GM12878 (cell line): ENCODE results near the gene TBL3. TPM values are rescaled to one million over a fixed set of nuclear protein-coding genes. Genes with fewer than 3 reads are reported as not detected.

Experiments used
- ATAC-seq: fragments of 200-7000 bp; cut with Tn5 transposase; 3 replicates; pipeline ENCODE4 v1.9.1; 2020; ENCODE audit warnings: mild to moderate bottlenecking, moderate library complexity
- BruUV-seq: library from RNA; stranded (reverse); fragments of 400-500 nt; replicated peaks from 2 replicates; lab custom pipeline; 2021; lab: Mats Ljungman, UMichigan
- CTCF ChIA-PET: fragments of 300-600 bp; sonication (Branson Sonifier 250); formaldehyde crosslinking; extraction: SDS; loops from one replicate; lab custom pipeline; 2021; ENCODE audit warnings: inconsistent platforms; lab: Yijun Ruan, JAX
- POLR2A ChIA-PET: fragments of 350-600 bp; formaldehyde crosslinking; extraction: SDS; loops from one replicate; lab custom pipeline; 2021; ENCODE audit warnings: inconsistent platforms; lab: Charles Lee
- RAD21 ChIA-PET: fragments of 300-600 bp; sonication (Branson Sonifier 250); formaldehyde crosslinking; loops from one replicate; lab custom pipeline; 2023; ENCODE audit warnings: antibody characterized with exemption; ENCODE audit not compliant: unreplicated experiment; lab: Charles Lee
- SMC1A ChIA-PET: fragments of 300-600 bp; sonication (Branson Sonifier 250); formaldehyde crosslinking; loops from one replicate; lab custom pipeline; 2023; ENCODE audit not compliant: unreplicated experiment, uncharacterized antibody; lab: Charles Lee
- DNase-seq: peaks from one replicate; pipeline ENCODE4 v3.0.0-alpha.2; 2011; ENCODE audit warnings: low read depth, low spot score
- FAIRE-seq: peaks from 3 replicates; lab custom pipeline; 2011; peaks lifted over from hg19 to GRCh38; lab: Jason Lieb, UNC
- H2AFZ ChIP-seq: 2 replicates; pipeline ENCODE4 v1.6.0; 2011; ENCODE audit warnings: low read depth, low read length, control low read depth; ENCODE audit not compliant: control insufficient read depth
- H3K27ac ChIP-seq: 2 replicates; pipeline ENCODE4 v1.5.1; 2011; ENCODE audit warnings: control low read depth; ENCODE audit not compliant: control insufficient read depth, insufficient read depth
- H3K27me3 ChIP-seq, 2 experiments: replicated peaks in 1 of 2; 2 replicates each; pipeline versions ENCODE4 v1.6.0 to v1.6.1; 2011; ENCODE audit warnings: low read length in 1 of 2; ENCODE audit not compliant: control insufficient read depth in 2 of 2, insufficient read depth in 2 of 2
- H3K36me3 ChIP-seq, 2 experiments: 2 replicates each; pipeline ENCODE4 v1.5.1; 2011; ENCODE audit warnings: low read length in 1 of 2; ENCODE audit not compliant: control insufficient read depth in 2 of 2, insufficient read depth in 2 of 2
- H3K4me1 ChIP-seq: 2 replicates; pipeline ENCODE4 v1.6.1; 2011; ENCODE audit warnings: mild to moderate bottlenecking, low read length, moderate library complexity, mixed read lengths; ENCODE audit not compliant: control insufficient read depth, insufficient read depth
- H3K4me2 ChIP-seq: 2 replicates; pipeline ENCODE4 v1.6.0; 2011; ENCODE audit warnings: control low read depth; ENCODE audit not compliant: control insufficient read depth, insufficient read depth
- H3K4me3 ChIP-seq: fragments of 200-600 bp; sonication (generic); 2 replicates; pipeline ENCODE4 v1.5.1; 2016
- H3K79me2 ChIP-seq: 2 replicates; pipeline ENCODE4 v1.6.0; 2011; ENCODE audit warnings: low read length; ENCODE audit not compliant: control insufficient read depth, insufficient read depth
- H3K9ac ChIP-seq: 2 replicates; pipeline ENCODE4 v1.8.0; 2011; ENCODE audit warnings: low read length, control low read depth, mixed read lengths; ENCODE audit not compliant: control insufficient read depth, insufficient read depth
- H3K9me3 ChIP-seq: replicated peaks from 3 replicates; pipeline ENCODE4 v1.5.1; 2011; ENCODE audit warnings: mild to moderate bottlenecking, low read length; ENCODE audit not compliant: control insufficient read depth, insufficient read depth
- H4K20me1 ChIP-seq: 2 replicates; pipeline ENCODE4 v1.6.0; 2011; ENCODE audit not compliant: control insufficient read depth, insufficient read depth
- ATF7 ChIP-seq: fragments of 450-650 bp; IDR thresholded peaks from 2 replicates; pipeline ENCODE4 v1.6.1; 2016; ENCODE audit warnings: low read depth, mild to moderate bottlenecking
- E2F8 ChIP-seq: fragments of 450-650 bp; IDR thresholded peaks from 2 replicates; pipeline ENCODE4 v1.6.1; 2018; ENCODE audit warnings: mild to moderate bottlenecking, low read depth, moderate library complexity; ENCODE audit not compliant: partially characterized antibody
- JUNB ChIP-seq: IDR thresholded peaks from 2 replicates; pipeline ENCODE4 v1.6.1; 2016; ENCODE audit warnings: antibody characterized with exemption, mild to moderate bottlenecking
- NBN ChIP-seq: fragments of 450-650 bp; IDR thresholded peaks from 2 replicates; pipeline ENCODE4 v1.6.1; 2016
- PAX8 ChIP-seq: fragments of 450-650 bp; IDR thresholded peaks from 2 replicates; pipeline ENCODE4 v1.6.1; 2017; ENCODE audit warnings: mild to moderate bottlenecking, moderate library complexity
- POU2F2 ChIP-seq: IDR thresholded peaks from 3 replicates; pipeline ENCODE4 v1.6.1; 2011; ENCODE audit warnings: low read depth, mild to moderate bottlenecking, low read length, borderline replicate concordance
- SMAD1 ChIP-seq: fragments of 450-650 bp; IDR thresholded peaks from 2 replicates; pipeline ENCODE4 v1.6.1; 2018; ENCODE audit warnings: mild to moderate bottlenecking, low read depth; ENCODE audit not compliant: partially characterized antibody
- SREBF1 ChIP-seq: IDR thresholded peaks from 2 replicates; pipeline ENCODE4 v1.6.1; 2012; ENCODE audit warnings: mild to moderate bottlenecking, low read length
- SREBF2 ChIP-seq: IDR thresholded peaks from 2 replicates; pipeline ENCODE4 v1.6.1; 2012; ENCODE audit warnings: mild to moderate bottlenecking, low read length
- SRF ChIP-seq, 2 experiments: IDR thresholded peaks; 2 replicates each; pipeline ENCODE4 v1.6.1; 2011; ENCODE audit warnings: low read depth in 2 of 2, low read length in 2 of 2, mild to moderate bottlenecking in 1 of 2, moderate library complexity in 1 of 2
- TBL1XR1 ChIP-seq: IDR thresholded peaks from 2 replicates; pipeline ENCODE4 v1.6.1; 2012; ENCODE audit warnings: low read depth, low read length, improper control_type of control experiment
- TCF12 ChIP-seq: IDR thresholded peaks from 2 replicates; pipeline ENCODE4 v1.6.1; 2011; ENCODE audit warnings: low read depth, mild to moderate bottlenecking, low read length
- ZSCAN29 ChIP-seq: fragments of 450-650 bp; IDR thresholded peaks from 2 replicates; pipeline ENCODE4 v1.6.1; 2017; ENCODE audit warnings: mild to moderate bottlenecking, moderate library complexity
- WGBS: methylation state at CpG from one replicate; pipeline ENCODE4 v1.1.6; 2016; ENCODE audit warnings: low lambda C conversion rate; ENCODE audit not compliant: insufficient replicate concordance, insufficient coverage; ENCODE audit errors: missing lambda C conversion rate; 5-methylcytosine and 5-hydroxymethylcytosine counted together
- in situ Hi-C: fragments of 300-500 bp; cut with MboI; formaldehyde crosslinking; loops from 9 replicates; pipeline ENCODE4 v1.14.3; 2018; ENCODE audit warnings: mixed read lengths
- intact Hi-C: fragments of 100-400 bp; cut with micrococcal nuclease; formaldehyde crosslinking; loops from one replicate; pipeline ENCODE4 v1.14.2; 2022; ENCODE audit not compliant: unreplicated experiment
- polyA plus RNA-seq, 11 experiments: library from polyadenylated mRNA; depleted of rRNA in 4 of 11; unstranded in 6 of 11; stranded (reverse) in 5 of 11; fragments of >200 nt; fragmentation: Nextera tagmentation in 4 of 11; fragmentation: Illumina TruSeq in 1 of 11; extraction: Ambion mirVana in 4 of 11; extraction: Trizol in 1 of 11; gene quantifications; 1 replicate in 1 of 11; 2 replicates in 10 of 11; pipeline versions ENCODE4 v1.2.1 to v1.2.3, GENCODE V29; 2011 to 2016; ENCODE audit warnings: inconsistent platforms in 2 of 11, missing spikeins in 2 of 11, low read depth in 1 of 11
- total RNA-seq, 4 experiments: library from RNA; depleted of rRNA in 3 of 4; stranded (reverse); fragments of >200 nt in 3 of 4; fragmentation: Illumina TruSeq in 1 of 4; extraction: Trizol in 1 of 4; gene quantifications; 2 replicates each; pipeline versions ENCODE4 v1.2.1 to v1.2.3, GENCODE V29; 2013 to 2021
- TF ChIP-seq, protein P1 (sequence below): IDR thresholded peaks from 2 replicates; pipeline ENCODE4 v1.6.1; 2011; ENCODE audit warnings: low read depth, mild to moderate bottlenecking, low read length, moderate library complexity, borderline replicate concordance; ENCODE audit errors: extremely low read depth
- TF ChIP-seq, protein P2 (sequence below): IDR thresholded peaks from 2 replicates; pipeline ENCODE4 v1.6.1; 2012; ENCODE audit warnings: low read depth, low read length, improper control_type of control experiment
- TF ChIP-seq, protein P3 (sequence below): IDR thresholded peaks from 2 replicates; pipeline ENCODE4 v1.6.1; 2012; ENCODE audit warnings: low read length, inconsistent platforms
- TF ChIP-seq, protein P4 (sequence below): fragments of 450-650 bp; formaldehyde crosslinking; IDR thresholded peaks from 2 replicates; pipeline ENCODE4 v1.5.0; 2022; ENCODE audit warnings: mild to moderate bottlenecking, missing genetic modification characterization

The TBL3 gene
- total and polyA plus RNA-seq, 10 of the 15 experiments (the other 5 are each of a cell fraction or from before 2014, with no cell fraction given): 1.2 to 101 (median 34.2) TPM

DNA sequence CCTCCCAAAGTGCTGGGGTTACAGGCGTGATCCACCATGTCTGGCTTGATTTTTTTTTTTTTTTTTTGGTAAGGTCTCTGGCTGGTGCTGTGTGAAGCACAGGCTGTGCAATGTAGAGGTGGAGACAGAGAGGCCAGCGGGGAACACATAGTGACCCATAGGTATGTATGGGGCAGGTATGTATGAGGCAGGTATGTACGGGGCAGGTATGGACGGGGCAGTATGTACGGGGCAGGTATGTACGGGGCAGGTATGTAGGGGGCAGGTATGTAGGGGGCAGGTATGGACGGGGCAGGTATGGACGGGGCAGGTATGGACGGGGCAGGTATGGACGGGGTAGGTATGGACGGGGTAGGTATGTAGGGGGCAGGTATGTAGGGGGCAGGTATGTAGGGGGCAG, 22.3 kb upstream of the TBL3 start:
- no peaks in the 10 kb centered on the region for H4K20me1 ChIP-seq
- no peak overlapping the region for H3K4me2 ChIP-seq
- H3K9me3 ChIP-seq: no peaks in the 10 kb centered on the region
- RAD21 ChIA-PET: no interaction called here
- H3K27me3 ChIP-seq: no peaks in the 10 kb centered on the region; a peak in 1 of 4 replicates
- FAIRE-seq (no peak), ATAC-seq (no peak), DNase-seq (no peak)
- in situ Hi-C loops (no loop called here), intact Hi-C loops (no loop called here)
- H3K27ac ChIP-seq: no peak overlapping the region
- TF ChIP-seq SRF (IDR thresholded peaks at IDR 0.05; ENCODE audit: low read depth in 2 of 2, low read length in 2 of 2) (no peak), POU2F2 (no peak), TBL1XR1 (no peak), TCF12 (no peak), JUNB (no peak), ZSCAN29 (no peak), SMAD1 (no peak), SREBF1 (no peak), SREBF2 (no peak), PAX8 (no peak), ATF7 (no peak), E2F8 (no peak), NBN (no peak)
- TF ChIP-seq, protein P1, sequence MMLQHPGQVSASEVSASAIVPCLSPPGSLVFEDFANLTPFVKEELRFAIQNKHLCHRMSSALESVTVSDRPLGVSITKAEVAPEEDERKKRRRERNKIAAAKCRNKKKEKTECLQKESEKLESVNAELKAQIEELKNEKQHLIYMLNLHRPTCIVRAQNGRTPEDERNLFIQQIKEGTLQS: no peak
- TF ChIP-seq, protein P2, sequence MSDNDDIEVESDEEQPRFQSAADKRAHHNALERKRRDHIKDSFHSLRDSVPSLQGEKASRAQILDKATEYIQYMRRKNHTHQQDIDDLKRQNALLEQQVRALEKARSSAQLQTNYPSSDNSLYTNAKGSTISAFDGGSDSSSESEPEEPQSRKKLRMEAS: no peak
- TF ChIP-seq, protein P3, sequence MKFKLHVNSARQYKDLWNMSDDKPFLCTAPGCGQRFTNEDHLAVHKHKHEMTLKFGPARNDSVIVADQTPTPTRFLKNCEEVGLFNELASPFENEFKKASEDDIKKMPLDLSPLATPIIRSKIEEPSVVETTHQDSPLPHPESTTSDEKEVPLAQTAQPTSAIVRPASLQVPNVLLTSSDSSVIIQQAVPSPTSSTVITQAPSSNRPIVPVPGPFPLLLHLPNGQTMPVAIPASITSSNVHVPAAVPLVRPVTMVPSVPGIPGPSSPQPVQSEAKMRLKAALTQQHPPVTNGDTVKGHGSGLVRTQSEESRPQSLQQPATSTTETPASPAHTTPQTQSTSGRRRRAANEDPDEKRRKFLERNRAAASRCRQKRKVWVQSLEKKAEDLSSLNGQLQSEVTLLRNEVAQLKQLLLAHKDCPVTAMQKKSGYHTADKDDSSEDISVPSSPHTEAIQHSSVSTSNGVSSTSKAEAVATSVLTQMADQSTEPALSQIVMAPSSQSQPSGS: no peak
- TF ChIP-seq, protein P4, sequence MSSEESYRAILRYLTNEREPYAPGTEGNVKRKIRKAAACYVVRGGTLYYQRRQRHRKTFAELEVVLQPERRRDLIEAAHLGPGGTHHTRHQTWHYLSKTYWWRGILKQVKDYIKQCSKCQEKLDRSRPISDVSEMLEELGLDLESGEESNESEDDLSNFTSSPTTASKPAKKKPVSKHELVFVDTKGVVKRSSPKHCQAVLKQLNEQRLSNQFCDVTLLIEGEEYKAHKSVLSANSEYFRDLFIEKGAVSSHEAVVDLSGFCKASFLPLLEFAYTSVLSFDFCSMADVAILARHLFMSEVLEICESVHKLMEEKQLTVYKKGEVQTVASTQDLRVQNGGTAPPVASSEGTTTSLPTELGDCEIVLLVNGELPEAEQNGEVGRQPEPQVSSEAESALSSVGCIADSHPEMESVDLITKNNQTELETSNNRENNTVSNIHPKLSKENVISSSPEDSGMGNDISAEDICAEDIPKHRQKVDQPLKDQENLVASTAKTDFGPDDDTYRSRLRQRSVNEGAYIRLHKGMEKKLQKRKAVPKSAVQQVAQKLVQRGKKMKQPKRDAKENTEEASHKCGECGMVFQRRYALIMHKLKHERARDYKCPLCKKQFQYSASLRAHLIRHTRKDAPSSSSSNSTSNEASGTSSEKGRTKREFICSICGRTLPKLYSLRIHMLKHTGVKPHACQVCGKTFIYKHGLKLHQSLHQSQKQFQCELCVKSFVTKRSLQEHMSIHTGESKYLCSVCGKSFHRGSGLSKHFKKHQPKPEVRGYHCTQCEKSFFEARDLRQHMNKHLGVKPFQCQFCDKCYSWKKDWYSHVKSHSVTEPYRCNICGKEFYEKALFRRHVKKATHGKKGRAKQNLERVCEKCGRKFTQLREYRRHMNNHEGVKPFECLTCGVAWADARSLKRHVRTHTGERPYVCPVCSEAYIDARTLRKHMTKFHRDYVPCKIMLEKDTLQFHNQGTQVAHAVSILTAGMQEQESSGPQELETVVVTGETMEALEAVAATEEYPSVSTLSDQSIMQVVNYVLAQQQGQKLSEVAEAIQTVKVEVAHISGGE (CRISPR knock-in tag): no peak
- no peaks in the 10 kb centered on the region for H3K79me2 ChIP-seq
- no peaks in the 10 kb centered on the region for H3K36me3 ChIP-seq
- H2AFZ ChIP-seq: no peak overlapping the region
- SMC1A ChIA-PET: no interaction called here
- no peak overlapping the region for H3K9ac ChIP-seq
- WGBS: 81% methylated on average over 10 of the region's 11 CpGs
- H3K4me1 ChIP-seq: no peaks in the 10 kb centered on the region
- BruUV-seq: no TSS peak
- no peak overlapping the region for H3K4me3 ChIP-seq
- CTCF ChIA-PET: no interaction called here
- POLR2A ChIA-PET: interaction anchor here (0.7 kb wide), 1 partner anchor 39 kb away, joined by 4 read pairs; no protein-coding TSS in a partner anchor
